ENCODE data around the gene LGI1. TPM values are rescaled to one million over a fixed set of nuclear protein-coding genes. Genes with fewer than 3 reads are reported as not detected.
A peak's percentile ranks its signal among the peaks of the same experiment; 100 is the strongest.

LGI1 gene
- 0.29 TPM in 1 of 2 replicates, not detected in the other for total RNA-seq
- long read RNA-seq: 0 reads

GRCh38 chr10:93757801-93758507, at the start of gene LGI1:
LGI1 (plus strand) TSS chr10:93757936; CDS start chr10:93758145, 209 bp downstream.
- DNase-seq (ENCODE audit: extremely low spot score, unreplicated experiment): no peak
- no peaks in the 10 kb centered on the region for H3K9me3 Mint-ChIP-seq (ENCODE audit: unreplicated experiment)
- H3K27ac Mint-ChIP-seq (ENCODE audit: unreplicated experiment): peak within 1 kb of the TSS; percentile 20
- peaks cover 73% of the 10 kb centered on the region for H3K4me1 Mint-ChIP-seq (ENCODE audit: unreplicated experiment)
- H3K4me3 Mint-ChIP-seq (ENCODE audit: unreplicated experiment): no peak within 1 kb of the TSS
- TF ChIP-seq CTCF (IDR thresholded peaks at IDR 0.05): no peak
- peaks cover 1% of the 10 kb centered on the region for H3K36me3 Mint-ChIP-seq (ENCODE audit: unreplicated experiment)
- H3K27me3 Mint-ChIP-seq (ENCODE audit: unreplicated experiment): peaks cover 19% of the 10 kb centered on the region

GRCh38 chr10:93710333-93710909, 47.3 kb upstream of the LGI1 start:
- Mint-ChIP-seq H3K36me3 (ENCODE audit: unreplicated experiment) (no peaks in the 10 kb centered on the region), H3K27me3 (ENCODE audit: unreplicated experiment) (peaks cover 5% of the 10 kb centered on the region), H3K9me3 (ENCODE audit: unreplicated experiment) (no peaks in the 10 kb centered on the region), H3K4me3 (ENCODE audit: unreplicated experiment) (no peak overlapping the region), H3K4me1 (ENCODE audit: unreplicated experiment) (no peaks in the 10 kb centered on the region), H3K27ac (ENCODE audit: unreplicated experiment) (no peak overlapping the region)
- no peak for DNase-seq (ENCODE audit: extremely low spot score, unreplicated experiment)
- TF ChIP-seq CTCF (IDR thresholded peaks at IDR 0.05): no peak

GRCh38 chr10:93711891-93712290, 45.8 kb upstream of the LGI1 start:
- Mint-ChIP-seq H3K9me3 (ENCODE audit: unreplicated experiment) (no peaks in the 10 kb centered on the region), H3K36me3 (ENCODE audit: unreplicated experiment) (no peaks in the 10 kb centered on the region), H3K27me3 (ENCODE audit: unreplicated experiment) (peaks cover 6% of the 10 kb centered on the region), H3K4me3 (ENCODE audit: unreplicated experiment) (no peak overlapping the region), H3K27ac (ENCODE audit: unreplicated experiment) (no peak overlapping the region), H3K4me1 (ENCODE audit: unreplicated experiment) (no peaks in the 10 kb centered on the region)
- TF ChIP-seq CTCF (IDR thresholded peaks at IDR 0.05): no peak
- no peak for DNase-seq (ENCODE audit: extremely low spot score, unreplicated experiment)

GRCh38 chr10:93712593-93712992, 45.1 kb upstream of the LGI1 start:
- no peak for TF ChIP-seq CTCF (IDR thresholded peaks at IDR 0.05)
- Mint-ChIP-seq H3K27ac (ENCODE audit: unreplicated experiment) (no peak overlapping the region), H3K9me3 (ENCODE audit: unreplicated experiment) (no peaks in the 10 kb centered on the region), H3K27me3 (ENCODE audit: unreplicated experiment) (peaks cover 7% of the 10 kb centered on the region), H3K4me1 (ENCODE audit: unreplicated experiment) (no peaks in the 10 kb centered on the region), H3K36me3 (ENCODE audit: unreplicated experiment) (no peaks in the 10 kb centered on the region), H3K4me3 (ENCODE audit: unreplicated experiment) (no peak overlapping the region)
- DNase-seq (ENCODE audit: extremely low spot score, unreplicated experiment): no peak

- TF ChIP-seq CTCF (IDR thresholded peaks at IDR 0.05): no peak
- Mint-ChIP-seq H3K4me3 (ENCODE audit: unreplicated experiment) (no peak overlapping the region), H3K27me3 (ENCODE audit: unreplicated experiment) (peaks cover 27% of the 10 kb centered on the region), H3K27ac (ENCODE audit: unreplicated experiment) (no peak overlapping the region), H3K4me1 (ENCODE audit: unreplicated experiment) (no peaks in the 10 kb centered on the region), H3K36me3 (ENCODE audit: unreplicated experiment) (no peaks in the 10 kb centered on the region), H3K9me3 (ENCODE audit: unreplicated experiment) (no peaks in the 10 kb centered on the region)
- no peak for DNase-seq (ENCODE audit: extremely low spot score, unreplicated experiment)
These were observed 42.4 kb upstream of the LGI1 start for GRCh38 chr10:93715345-93715744.

Measured in osteocyte (in vitro differentiated cells).